Keratinocyte (primary cell): ENCODE measurements around the gene PHACTR2. TPM values are rescaled to one million over a fixed set of nuclear protein-coding genes. Genes with fewer than 3 reads are reported as not detected.

ENCODE experiments used
- DNase-seq: peaks from one replicate; pipeline ENCODE4 v3.0.0-alpha.2; 2011; ENCODE audit warnings: low read depth, missing footprints, low spot score
- FAIRE-seq: peaks from 2 replicates; lab custom pipeline; 2011; peaks lifted over from hg19 to GRCh38; lab: Jason Lieb, UNC
- H2AFZ ChIP-seq: 2 replicates; pipeline ENCODE4 v1.6.0; 2012; ENCODE audit warnings: low read length, control low read depth, inconsistent platforms; ENCODE audit not compliant: control insufficient read depth
- H3K27ac ChIP-seq: 2 replicates; pipeline ENCODE4 v1.5.1; 2011; ENCODE audit warnings: low read length; ENCODE audit not compliant: control insufficient read depth, insufficient read depth
- H3K27me3 ChIP-seq: 3 replicates; pipeline ENCODE4 v1.6.0; 2011; ENCODE audit warnings: low read length; ENCODE audit not compliant: control insufficient read depth, insufficient read depth; ENCODE audit errors: extremely low read depth
- H3K36me3 ChIP-seq, 2 experiments: 2 replicates in 1 of 2; 3 replicates in 1 of 2; pipeline ENCODE4 v1.5.1; 2011; ENCODE audit warnings: low read length in 2 of 2, mild to moderate bottlenecking in 1 of 2; ENCODE audit not compliant: control insufficient read depth in 2 of 2, insufficient read depth in 2 of 2; ENCODE audit errors: extremely low read depth in 1 of 2
- H3K4me1 ChIP-seq: 3 replicates; pipeline ENCODE4 v1.5.1; 2011; ENCODE audit warnings: low read length; ENCODE audit not compliant: control insufficient read depth, insufficient read depth; ENCODE audit errors: extremely low read depth
- H3K4me2 ChIP-seq: 3 replicates; pipeline ENCODE4 v1.6.0; 2011; ENCODE audit warnings: low read depth, low read length; ENCODE audit not compliant: control insufficient read depth, insufficient read depth; ENCODE audit errors: extremely low read depth
- H3K4me3 ChIP-seq, 3 experiments: fragments of 200-600 bp in 1 of 3; sonication (generic) in 1 of 3; 2 replicates in 2 of 3; 3 replicates in 1 of 3; pipeline ENCODE4 v1.5.1; 2011 to 2016; ENCODE audit warnings: low read length in 3 of 3, mild to moderate bottlenecking in 3 of 3, control low read depth in 2 of 3, inconsistent platforms in 1 of 3, low read depth in 1 of 3, mixed read lengths in 1 of 3, mixed run types in 1 of 3, moderate library complexity in 1 of 3; ENCODE audit not compliant: control insufficient read depth in 2 of 3, insufficient read depth in 2 of 3; ENCODE audit errors: extremely low read depth in 1 of 3
- H3K79me2 ChIP-seq: 2 replicates; pipeline ENCODE4 v1.6.0; 2012; ENCODE audit warnings: low read length; ENCODE audit not compliant: control insufficient read depth, insufficient read depth
- H3K9ac ChIP-seq: 3 replicates; pipeline ENCODE4 v1.6.0; 2011; ENCODE audit warnings: low read length; ENCODE audit not compliant: control insufficient read depth, insufficient read depth; ENCODE audit errors: extremely low read depth
- H3K9me1 ChIP-seq: 3 replicates; pipeline ENCODE4 v1.6.0; 2011; ENCODE audit warnings: low read length; ENCODE audit not compliant: control insufficient read depth, insufficient read depth; ENCODE audit errors: extremely low read depth
- H3K9me3 ChIP-seq: 2 replicates; pipeline ENCODE4 v1.5.1; 2012; ENCODE audit warnings: low read depth, low read length; ENCODE audit not compliant: control insufficient read depth
- H4K20me1 ChIP-seq: 3 replicates; pipeline ENCODE4 v1.6.0; 2011; ENCODE audit warnings: low read length; ENCODE audit not compliant: control insufficient read depth, insufficient read depth; ENCODE audit errors: extremely low read depth
- CTCF ChIP-seq, 3 experiments: IDR thresholded peaks in 1 of 3; conservative IDR thresholded peaks in 1 of 3; optimal IDR thresholded peaks in 1 of 3; 2 replicates in 2 of 3; 3 replicates in 1 of 3; pipeline versions ENCODE3 to v1.5.1; 2011; ENCODE audit warnings: low read length in 3 of 3, mild to moderate bottlenecking in 3 of 3, moderate library complexity in 2 of 3, control low read depth in 1 of 3, inconsistent platforms in 1 of 3; ENCODE audit not compliant: insufficient read depth in 2 of 3; ENCODE audit errors: extremely low read depth in 1 of 3
- EZH2 ChIP-seq: IDR thresholded peaks from one replicate; pipeline ENCODE4 v1.6.1; 2012; ENCODE audit warnings: inconsistent platforms, mild to moderate bottlenecking, low read length, moderate library complexity
- dilution Hi-C: fragments of 300-500 bp; cut with MboI; formaldehyde crosslinking; loops from one replicate; pipeline ENCODE4 v1.7.0; 2020; ENCODE audit warnings: low sequenced_read_pairs; ENCODE audit not compliant: extremely low pct_ligation_motif_present
- polyA plus RNA-seq, 5 experiments: library from polyadenylated mRNA; depleted of rRNA in 3 of 5; stranded (reverse) in 3 of 5; stranded (forward) in 1 of 5; unstranded in 1 of 5; fragments of >200 nt; gene quantifications; 1 replicate in 1 of 5; 2 replicates in 3 of 5; 3 replicates in 1 of 5; pipeline versions ENCODE4 v1.2.1 to v1.2.3, GENCODE V29; 2011 to 2012; ENCODE audit warnings: missing spikeins in 2 of 5, low read depth in 1 of 5, low replicate concordance in 1 of 5

PHACTR2 gene
- polyA plus RNA-seq, 1 donor (not counting 4 experiments of a cell fraction or from before 2014, with no cell fraction given), result 9.4 TPM

GRCh38 chr6:143823548-143823947 is 145.8 kb downstream of the PHACTR2 start:
- no peak for TF ChIP-seq EZH2
- TF ChIP-seq CTCF (optimal IDR thresholded peaks at IDR 0.05 in 1 of 3, IDR thresholded peaks at IDR 0.05 in 1 of 3, conservative IDR thresholded peaks at IDR 0.05 in 1 of 3; ENCODE audit: extremely low read depth in 1 of 3, insufficient read depth in 2 of 3, low read length in 3 of 3), result peak in 1 of 3 experiments; percentile 11
- DNase-seq, result no peak
- Histone ChIP-seq H3K27me3 (no peaks in the 10 kb centered on the region), H3K27ac (no peak overlapping the region), H3K9me3 (no peaks in the 10 kb centered on the region), H3K79me2 (no peaks in the 10 kb centered on the region), H3K4me3 (no peak overlapping the region), H2AFZ (no peak overlapping the region), H3K4me2 (no peak overlapping the region), H3K9me1 (no peaks in the 10 kb centered on the region), H3K36me3 (peaks cover 0 to 1% of the 10 kb centered on the region in 2 experiments), H3K9ac (no peak overlapping the region), H3K4me1 (peaks cover 12% of the 10 kb centered on the region), H4K20me1 (no peaks in the 10 kb centered on the region)
- dilution Hi-C loops, result no loop called here
- FAIRE-seq, result peak; percentile 91

GRCh38 chr6:143828572-143828971 is 150.8 kb downstream of the PHACTR2 start:
- H3K79me2 ChIP-seq, result no peaks in the 10 kb centered on the region
- no peak overlapping the region for H3K27ac ChIP-seq
- no peak overlapping the region for H3K4me2 ChIP-seq
- FAIRE-seq (no peak), DNase-seq (no peak)
- no peak overlapping the region for H2AFZ ChIP-seq
- dilution Hi-C loops, result no loop called here
- no peak overlapping the region for H3K4me3 ChIP-seq
- no peak for TF ChIP-seq CTCF (optimal IDR thresholded peaks at IDR 0.05 in 1 of 3, IDR thresholded peaks at IDR 0.05 in 1 of 3, conservative IDR thresholded peaks at IDR 0.05 in 1 of 3; ENCODE audit: extremely low read depth in 1 of 3, insufficient read depth in 2 of 3, low read length in 3 of 3)
- no peak for TF ChIP-seq EZH2
- H3K9me3 ChIP-seq, result no peaks in the 10 kb centered on the region
- H3K36me3 ChIP-seq, result peaks cover 0 to 2% of the 10 kb centered on the region in 2 experiments
- H3K27me3 ChIP-seq, result no peaks in the 10 kb centered on the region
- no peak overlapping the region for H3K9ac ChIP-seq
- H4K20me1 ChIP-seq, result no peaks in the 10 kb centered on the region
- no peaks in the 10 kb centered on the region for H3K9me1 ChIP-seq
- peaks cover 2% of the 10 kb centered on the region for H3K4me1 ChIP-seq
